IMR-90 (cell line): ENCODE data around the gene ZBTB32. TPM values are rescaled to one million over a fixed set of nuclear protein-coding genes. Genes with fewer than 3 reads are reported as not detected.

Experiments used
- ATAC-seq: fragments of 200-7000 bp; cut with Tn5 transposase; 2 replicates; pipeline ENCODE4 v1.9.1; 2020; ENCODE audit warnings: low read depth, mild to moderate bottlenecking, moderate library complexity
- BruUV-seq: library from RNA; stranded (reverse); fragments of 400-500 nt; replicated peaks from 2 replicates; lab custom pipeline; 2021; lab: Mats Ljungman, UMichigan
- CTCF ChIA-PET: fragments of 300-600 bp; formaldehyde crosslinking; extraction: SDS; loops from one replicate; lab custom pipeline; 2021; ENCODE audit warnings: antibody characterized with exemption; lab: Yijun Ruan, JAX
- POLR2A ChIA-PET: fragments of 300-600 bp; sonication (Branson Sonifier 250); formaldehyde crosslinking; loops from one replicate; lab custom pipeline; 2022; ENCODE audit warnings: antibody characterized with exemption; ENCODE audit not compliant: unreplicated experiment; lab: Charles Lee
- DNase-seq: peaks from one replicate; pipeline ENCODE4 v3.0.0; 2013
- H2AFZ ChIP-seq: replicated peaks from 2 replicates; pipeline ENCODE3; 2013; ENCODE audit warnings: low read length, mild to moderate bottlenecking; ENCODE audit not compliant: poor library complexity
- H2AK5ac ChIP-seq: 2 replicates; pipeline ENCODE4 v1.6.1; 2013; ENCODE audit warnings: low read depth, low read length, inconsistent platforms
- H2AK9ac ChIP-seq: replicated peaks from 2 replicates; pipeline ENCODE3; 2013; ENCODE audit warnings: mild to moderate bottlenecking, low read depth, low read length, moderate library complexity; ENCODE audit not compliant: poor library complexity
- H2BK120ac ChIP-seq: 2 replicates; pipeline ENCODE4 v1.6.1; 2013; ENCODE audit warnings: low read depth, low read length, inconsistent platforms
- H2BK15ac ChIP-seq: 3 replicates; pipeline ENCODE4 v1.6.1; 2013; ENCODE audit warnings: low read depth, low read length, inconsistent platforms
- H2BK20ac ChIP-seq: 2 replicates; pipeline ENCODE4 v1.6.1; 2013; ENCODE audit warnings: low read depth, mild to moderate bottlenecking, inconsistent platforms, low read length, moderate library complexity
- H2BK5ac ChIP-seq: 2 replicates; pipeline ENCODE4 v1.6.1; 2013; ENCODE audit warnings: mild to moderate bottlenecking, low read depth, low read length, inconsistent platforms; ENCODE audit not compliant: poor library complexity, severe bottlenecking
- H3K14ac ChIP-seq: replicated peaks from 2 replicates; pipeline ENCODE4 v1.6.1; 2013; ENCODE audit warnings: low read depth, low read length, inconsistent platforms
- H3K18ac ChIP-seq: 2 replicates; pipeline ENCODE4 v1.6.1; 2013; ENCODE audit warnings: low read depth, low read length, control low read depth
- H3K23ac ChIP-seq: 2 replicates; pipeline ENCODE4 v1.6.1; 2013; ENCODE audit warnings: low read depth, low read length, inconsistent platforms
- H3K27ac ChIP-seq: 2 replicates; pipeline ENCODE4 v1.5.1; 2013; ENCODE audit warnings: mild to moderate bottlenecking, control low read depth, low read length; ENCODE audit not compliant: insufficient read depth
- H3K27me3 ChIP-seq: 2 replicates; pipeline ENCODE4 v1.6.1; 2013; ENCODE audit warnings: low read length; ENCODE audit not compliant: control insufficient read depth, insufficient read depth
- H3K36me3 ChIP-seq: 2 replicates; pipeline ENCODE4 v1.6.1; 2013; ENCODE audit warnings: low read length, mixed read lengths; ENCODE audit not compliant: control insufficient read depth, insufficient read depth
- H3K4ac ChIP-seq: 2 replicates; pipeline ENCODE4 v1.6.1; 2013; ENCODE audit warnings: low read depth, low read length, inconsistent platforms
- H3K4me1 ChIP-seq: 2 replicates; pipeline ENCODE4 v1.6.1; 2013; ENCODE audit warnings: low read length, mixed read lengths; ENCODE audit not compliant: control insufficient read depth, insufficient read depth
- H3K4me2 ChIP-seq: 2 replicates; pipeline ENCODE4 v1.6.1; 2013; ENCODE audit warnings: low read depth, mild to moderate bottlenecking, control low read depth, low read length, moderate library complexity
- H3K4me3 ChIP-seq: 2 replicates; pipeline ENCODE4 v1.5.1; 2013; ENCODE audit warnings: low read depth, mild to moderate bottlenecking, control low read depth, low read length, moderate library complexity; ENCODE audit not compliant: insufficient read depth
- H3K56ac ChIP-seq: 2 replicates; pipeline ENCODE4 v1.6.1; 2013; ENCODE audit warnings: low read length, inconsistent platforms; ENCODE audit not compliant: insufficient read depth; ENCODE audit errors: extremely low read depth
- H3K79me1 ChIP-seq, 2 experiments: 2 replicates each; pipeline ENCODE4 v1.6.1; 2013; ENCODE audit warnings: low read length in 2 of 2, inconsistent platforms in 1 of 2, low read depth in 1 of 2
- H3K9ac ChIP-seq: 2 replicates; pipeline ENCODE4 v1.6.1; 2013; ENCODE audit warnings: low read depth, low read length, control low read depth
- H3K9me1 ChIP-seq: 2 replicates; pipeline ENCODE4 v1.6.1; 2013; ENCODE audit warnings: low read length, inconsistent platforms; ENCODE audit not compliant: insufficient read depth
- H3K9me3 ChIP-seq: 2 replicates; pipeline ENCODE4 v1.6.1; 2013; ENCODE audit warnings: low read length; ENCODE audit not compliant: control insufficient read depth, insufficient read depth
- H4K20me1 ChIP-seq: 2 replicates; pipeline ENCODE4 v1.6.1; 2013; ENCODE audit warnings: low read length, inconsistent platforms; ENCODE audit not compliant: insufficient read depth
- H4K5ac ChIP-seq: 2 replicates; pipeline ENCODE4 v1.6.1; 2013; ENCODE audit warnings: mild to moderate bottlenecking, low read depth, low read length, control low read depth
- H4K8ac ChIP-seq, 2 experiments: 2 replicates each; pipeline ENCODE4 v1.6.1; 2013; ENCODE audit warnings: low read depth in 2 of 2, low read length in 2 of 2, control low read depth in 1 of 2, inconsistent platforms in 1 of 2
- H4K91ac ChIP-seq: 2 replicates; pipeline ENCODE4 v1.6.1; 2013; ENCODE audit warnings: low read depth, low read length, inconsistent platforms; ENCODE audit not compliant: insufficient read depth
- BHLHE40 ChIP-seq: fragments of 150-350 bp; IDR thresholded peaks from 2 replicates; pipeline ENCODE4 v1.6.1; 2016; ENCODE audit warnings: mild to moderate bottlenecking, low read depth, low read length
- CEBPB ChIP-seq: IDR thresholded peaks from 2 replicates; pipeline ENCODE4 v1.6.1; 2012; ENCODE audit warnings: low read depth, low read length, improper control_type of control experiment
- CHD1 ChIP-seq: IDR thresholded peaks from 2 replicates; pipeline ENCODE4 v1.6.1; 2012; ENCODE audit warnings: low read depth, low read length, improper control_type of control experiment
- CTCF ChIP-seq: conservative IDR thresholded peaks from 2 replicates; pipeline ENCODE4 v1.5.1; 2012; ENCODE audit warnings: mild to moderate bottlenecking, low read depth, low read length, improper control_type of control experiment
- ELK1 ChIP-seq: fragments of 150-350 bp; IDR thresholded peaks from 2 replicates; pipeline ENCODE4 v1.6.1; 2016; ENCODE audit warnings: low read depth, mild to moderate bottlenecking, low read length, moderate library complexity, borderline replicate concordance
- FOS ChIP-seq: fragments of 150-350 bp; IDR thresholded peaks from 2 replicates; pipeline ENCODE4 v1.6.1; 2016; ENCODE audit warnings: low read depth, low read length
- MAFK ChIP-seq: IDR thresholded peaks from 2 replicates; pipeline ENCODE4 v1.6.1; 2012; ENCODE audit warnings: low read depth, low read length, improper control_type of control experiment
- MAZ ChIP-seq: IDR thresholded peaks from 2 replicates; pipeline ENCODE4 v1.6.1; 2012; ENCODE audit warnings: low read depth, mild to moderate bottlenecking, low read length, improper control_type of control experiment, moderate library complexity, borderline replicate concordance
- MXI1 ChIP-seq: IDR thresholded peaks from 2 replicates; pipeline ENCODE4 v1.6.1; 2012; ENCODE audit warnings: low read depth, mild to moderate bottlenecking, low read length, moderate library complexity, borderline replicate concordance
- POLR2A ChIP-seq: IDR thresholded peaks from 2 replicates; pipeline ENCODE4 v1.6.1; 2012; ENCODE audit warnings: mild to moderate bottlenecking, low read depth, low read length
- RAD21 ChIP-seq: IDR thresholded peaks from 2 replicates; pipeline ENCODE4 v1.6.1; 2012; ENCODE audit warnings: low read length, improper control_type of control experiment
- RCOR1 ChIP-seq: IDR thresholded peaks from 2 replicates; pipeline ENCODE4 v1.6.1; 2012; ENCODE audit warnings: mild to moderate bottlenecking, low read length, improper control_type of control experiment; ENCODE audit not compliant: insufficient replicate concordance
- SMC3 ChIP-seq: fragments of 150-350 bp; IDR thresholded peaks from 2 replicates; pipeline ENCODE4 v1.6.1; 2016; ENCODE audit warnings: low read depth, mild to moderate bottlenecking, antibody characterized with exemption, low read length, moderate library complexity
- WGBS, 2 experiments: methylation state at CpG; one replicate each; pipeline versions ENCODE4 v1.1.5 to v1.1.7; 2013; ENCODE audit warnings: missing lambda C conversion rate in 2 of 2; ENCODE audit not compliant: insufficient read length in 1 of 2; ENCODE audit errors: extremely low coverage in 2 of 2; 5-methylcytosine and 5-hydroxymethylcytosine counted together
- dilution Hi-C: fragments of 300-500 bp; cut with HindIII; formaldehyde crosslinking; loops from one replicate; pipeline ENCODE4 v1.14.3; 2018; ENCODE audit warnings: low sequenced_read_pairs; ENCODE audit not compliant: unreplicated experiment
- in situ Hi-C: fragments of 300-500 bp; cut with MboI; formaldehyde crosslinking; loops from 3 replicates; pipeline ENCODE4 v1.14.3; 2019; ENCODE audit warnings: low sequenced_read_pairs, inconsistent platforms, mixed read lengths
- intact Hi-C: fragments of 100-400 bp; cut with micrococcal nuclease; formaldehyde crosslinking; loops from 2 replicates; pipeline ENCODE4 v1.10.0; 2022
- polyA plus RNA-seq, 3 experiments: library from polyadenylated mRNA; depleted of rRNA; stranded (reverse); fragments of >200 nt; gene quantifications; 2 replicates each; pipeline ENCODE4 v1.2.3, GENCODE V29; 2012; ENCODE audit warnings: low replicate concordance in 1 of 3
- total RNA-seq: library from RNA; depleted of rRNA; stranded (reverse); fragments of >200 nt; gene quantifications from 2 replicates; pipeline ENCODE4 v1.2.3, GENCODE V29; 2012

Gene ZBTB32
- total and polyA plus RNA-seq, 2 of the 4 experiments (the other 2 are of a cell fraction), result not detected

- intact Hi-C loops, result no loop called here
- Histone ChIP-seq H3K4me3 (no peak overlapping the region), H4K8ac (no peak overlapping the region), H3K27me3 (no peaks in the 10 kb centered on the region), H3K27ac (no peak overlapping the region), H3K9me3 (no peaks in the 10 kb centered on the region), H3K9me1 (no peaks in the 10 kb centered on the region), H4K5ac (no peak overlapping the region), H3K14ac (no peak overlapping the region), H3K9ac (no peak overlapping the region), H3K4me1 (no peaks in the 10 kb centered on the region), H2BK15ac (no peak overlapping the region), H3K4ac (no peak overlapping the region), H4K91ac (no peak overlapping the region), H3K79me1 (peaks cover 10% of the 10 kb centered on the region in 2 experiments), H2AFZ (no peak overlapping the region), H3K56ac (no peak overlapping the region), H2BK20ac (no peak overlapping the region), H3K18ac (no peak overlapping the region), H2AK9ac (no peak overlapping the region), H2AK5ac (no peak overlapping the region), H3K36me3 (peaks cover 94% of the 10 kb centered on the region), H2BK120ac (no peak overlapping the region), H4K20me1 (peaks cover 17% of the 10 kb centered on the region), H3K23ac (no peak overlapping the region), H3K4me2 (no peak overlapping the region), H2BK5ac (no peak overlapping the region)
- WGBS, 2 experiments, result 95% methylated on average over 15 of the region's 19 CpGs; no CpG with 5 or more reads in 1 of the 2 experiments
- in situ Hi-C loops, result no loop called here
- BruUV-seq, result no TSS peak
- ATAC-seq, result no peak
- dilution Hi-C loops, result no loop called here
- TF ChIP-seq MAFK (no peak), ELK1 (no peak), CTCF (no peak), RCOR1 (no peak), CHD1 (no peak), SMC3 (no peak), RAD21 (no peak), POLR2A (no peak), BHLHE40 (no peak), CEBPB (no peak), MXI1 (no peak), FOS (no peak), MAZ (no peak)
- no peak for DNase-seq
- POLR2A ChIA-PET, result no interaction called here
- CTCF ChIA-PET, result no interaction called here
Measured at GRCh38 chr19:35727956-35728706, 23.8 kb downstream of the ZBTB32 start.
